ENCODE results near the gene TIGD7. TPM values are rescaled to one million over a fixed set of nuclear protein-coding genes. Genes with fewer than 3 reads are reported as not detected.

The TIGD7 gene
- total and polyA plus RNA-seq, 2 of the 13 experiments (the other 11 are each of a cell fraction or from before 2014, with no cell fraction given): not detected

GRCh38 chr16:3283543-3284447, 21.4 kb downstream of the TIGD7 start (continued):
- TF ChIP-seq ZNF557 (CRISPR knock-in tag; IDR thresholded peaks at IDR 0.05): no peak
- TF ChIP-seq, protein P1, sequence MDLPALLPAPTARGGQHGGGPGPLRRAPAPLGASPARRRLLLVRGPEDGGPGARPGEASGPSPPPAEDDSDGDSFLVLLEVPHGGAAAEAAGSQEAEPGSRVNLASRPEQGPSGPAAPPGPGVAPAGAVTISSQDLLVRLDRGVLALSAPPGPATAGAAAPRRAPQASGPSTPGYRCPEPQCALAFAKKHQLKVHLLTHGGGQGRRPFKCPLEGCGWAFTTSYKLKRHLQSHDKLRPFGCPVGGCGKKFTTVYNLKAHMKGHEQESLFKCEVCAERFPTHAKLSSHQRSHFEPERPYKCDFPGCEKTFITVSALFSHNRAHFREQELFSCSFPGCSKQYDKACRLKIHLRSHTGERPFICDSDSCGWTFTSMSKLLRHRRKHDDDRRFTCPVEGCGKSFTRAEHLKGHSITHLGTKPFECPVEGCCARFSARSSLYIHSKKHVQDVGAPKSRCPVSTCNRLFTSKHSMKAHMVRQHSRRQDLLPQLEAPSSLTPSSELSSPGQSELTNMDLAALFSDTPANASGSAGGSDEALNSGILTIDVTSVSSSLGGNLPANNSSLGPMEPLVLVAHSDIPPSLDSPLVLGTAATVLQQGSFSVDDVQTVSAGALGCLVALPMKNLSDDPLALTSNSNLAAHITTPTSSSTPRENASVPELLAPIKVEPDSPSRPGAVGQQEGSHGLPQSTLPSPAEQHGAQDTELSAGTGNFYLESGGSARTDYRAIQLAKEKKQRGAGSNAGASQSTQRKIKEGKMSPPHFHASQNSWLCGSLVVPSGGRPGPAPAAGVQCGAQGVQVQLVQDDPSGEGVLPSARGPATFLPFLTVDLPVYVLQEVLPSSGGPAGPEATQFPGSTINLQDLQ (CRISPR knock-in tag; IDR thresholded peaks at IDR 0.05): 0 out of 2 replicates have a peak, but pooled peaks have one; percentile 41
- TF ChIP-seq ASH2L (IDR thresholded peaks at IDR 0.05; ENCODE audit: insufficient read length, low read depth, low read length): peak; percentile 46
- TF ChIP-seq, protein P2, sequence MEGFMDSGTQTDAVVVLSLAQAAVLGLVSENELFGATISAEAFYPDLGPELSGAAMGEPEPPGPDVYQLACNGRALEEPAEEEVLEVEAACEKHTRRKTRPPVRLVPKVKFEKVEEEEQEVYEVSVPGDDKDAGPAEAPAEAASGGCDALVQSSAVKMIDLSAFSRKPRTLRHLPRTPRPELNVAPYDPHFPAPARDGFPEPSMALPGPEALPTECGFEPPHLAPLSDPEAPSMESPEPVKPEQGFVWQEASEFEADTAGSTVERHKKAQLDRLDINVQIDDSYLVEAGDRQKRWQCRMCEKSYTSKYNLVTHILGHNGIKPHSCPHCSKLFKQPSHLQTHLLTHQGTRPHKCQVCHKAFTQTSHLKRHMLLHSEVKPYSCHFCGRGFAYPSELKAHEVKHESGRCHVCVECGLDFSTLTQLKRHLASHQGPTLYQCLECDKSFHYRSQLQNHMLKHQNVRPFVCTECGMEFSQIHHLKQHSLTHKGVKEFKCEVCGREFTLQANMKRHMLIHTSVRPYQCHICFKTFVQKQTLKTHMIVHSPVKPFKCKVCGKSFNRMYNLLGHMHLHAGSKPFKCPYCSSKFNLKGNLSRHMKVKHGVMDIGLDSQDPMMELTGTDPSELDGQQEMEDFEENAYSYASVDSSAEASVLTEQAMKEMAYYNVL (CRISPR knock-in tag; IDR thresholded peaks at IDR 0.05; ENCODE audit: borderline replicate concordance): no peak
- TF ChIP-seq ZSCAN9 (CRISPR knock-in tag; IDR thresholded peaks at IDR 0.05; ENCODE audit: borderline replicate concordance): no peak
- no peak for TF ChIP-seq ZFP37 (CRISPR knock-in tag; IDR thresholded peaks at IDR 0.05; ENCODE audit: borderline replicate concordance)
- no peak for TF ChIP-seq ZNF382 (CRISPR knock-in tag; IDR thresholded peaks at IDR 0.05; ENCODE audit: borderline replicate concordance)
- TF ChIP-seq, protein P3, sequence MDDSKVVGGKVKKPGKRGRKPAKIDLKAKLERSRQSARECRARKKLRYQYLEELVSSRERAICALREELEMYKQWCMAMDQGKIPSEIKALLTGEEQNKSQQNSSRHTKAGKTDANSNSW (CRISPR knock-in tag; IDR thresholded peaks at IDR 0.05; ENCODE audit: borderline replicate concordance): no peak
- no peak for TF ChIP-seq ZGPAT (CRISPR knock-in tag; IDR thresholded peaks at IDR 0.05)
- TF ChIP-seq, protein P4, sequence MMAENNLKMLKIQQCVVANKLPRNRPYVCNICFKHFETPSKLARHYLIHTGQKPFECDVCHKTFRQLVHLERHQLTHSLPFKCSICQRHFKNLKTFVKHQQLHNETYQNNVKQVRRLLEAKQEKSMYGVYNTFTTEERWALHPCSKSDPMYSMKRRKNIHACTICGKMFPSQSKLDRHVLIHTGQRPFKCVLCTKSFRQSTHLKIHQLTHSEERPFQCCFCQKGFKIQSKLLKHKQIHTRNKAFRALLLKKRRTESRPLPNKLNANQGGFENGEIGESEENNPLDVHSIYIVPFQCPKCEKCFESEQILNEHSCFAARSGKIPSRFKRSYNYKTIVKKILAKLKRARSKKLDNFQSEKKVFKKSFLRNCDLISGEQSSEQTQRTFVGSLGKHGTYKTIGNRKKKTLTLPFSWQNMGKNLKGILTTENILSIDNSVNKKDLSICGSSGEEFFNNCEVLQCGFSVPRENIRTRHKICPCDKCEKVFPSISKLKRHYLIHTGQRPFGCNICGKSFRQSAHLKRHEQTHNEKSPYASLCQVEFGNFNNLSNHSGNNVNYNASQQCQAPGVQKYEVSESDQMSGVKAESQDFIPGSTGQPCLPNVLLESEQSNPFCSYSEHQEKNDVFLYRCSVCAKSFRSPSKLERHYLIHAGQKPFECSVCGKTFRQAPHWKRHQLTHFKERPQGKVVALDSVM (CRISPR knock-in tag; IDR thresholded peaks at IDR 0.05): no peak
- 0 out of 2 replicates have a peak, but pooled peaks have one; percentile 2 for TF ChIP-seq MTF2 (CRISPR knock-in tag; IDR thresholded peaks at IDR 0.05; ENCODE audit: borderline replicate concordance)
- TF ChIP-seq REPIN1 (CRISPR knock-in tag; IDR thresholded peaks at IDR 0.05; ENCODE audit: borderline replicate concordance, low read depth): no peak
- no peak for TF ChIP-seq NR0B2 (CRISPR knock-in tag; IDR thresholded peaks at IDR 0.05)
- no peak for TF ChIP-seq ZFP1 (CRISPR knock-in tag; IDR thresholded peaks at IDR 0.05)
- no peak for TF ChIP-seq PAWR (CRISPR knock-in tag; IDR thresholded peaks at IDR 0.05; ENCODE audit: borderline replicate concordance)
- TF ChIP-seq SNAI1 (CRISPR knock-in tag; IDR thresholded peaks at IDR 0.05; ENCODE audit: borderline replicate concordance): peak; percentile 79; the same call in 1 of the 2 replicates
- TF ChIP-seq MED1 (CRISPR knock-in tag; IDR thresholded peaks at IDR 0.05): no peak
- TF ChIP-seq ELF4 (CRISPR knock-in tag; IDR thresholded peaks at IDR 0.05; ENCODE audit: borderline replicate concordance): 0 out of 2 replicates have a peak, but pooled peaks have one; percentile 13
- no peak for TF ChIP-seq ZNF441 (CRISPR knock-in tag; IDR thresholded peaks at IDR 0.05; ENCODE audit: borderline replicate concordance)

Measured in HepG2 (cell line).